SW480 (cell line): ENCODE data around the gene ZNF232.
"Not testable (repeated sequence)": the region's sequence is repeated elsewhere in the genome, so short reads cannot be mapped to it uniquely, and the experiment has no call there.

Experiments used
- DNase-seq: peaks from one replicate; pipeline ENCODE4 v3.0.0-alpha.2; 2016; ENCODE audit warnings: low spot score

ZNF232 gene

GRCh38 chr17:5129770-5130169, 18.1 kb upstream of the ZNF232 start:
- DNase-seq, result not testable (repeated sequence)

GRCh38 chr17:5128905-5129535, 17.3 kb upstream of the ZNF232 start:
- DNase-seq, result no peak

- not testable (repeated sequence) for DNase-seq
These were observed 16.7 kb upstream of the ZNF232 start for GRCh38 chr17:5128387-5128786.

GRCh38 chr17:5127910-5128309, 16.2 kb upstream of the ZNF232 start:
- no peak for DNase-seq

- no peak for DNase-seq
These were observed 15.2 kb upstream of the ZNF232 start for GRCh38 chr17:5126719-5127488.

GRCh38 chr17:5124896-5125295, 13.2 kb upstream of the ZNF232 start:
- not testable (repeated sequence) for DNase-seq

GRCh38 chr17:5124125-5124760, 12.6 kb upstream of the ZNF232 start:
- not testable (repeated sequence) for DNase-seq

GRCh38 chr17:5123343-5124124, 11.9 kb upstream of the ZNF232 start:
- DNase-seq, result no peak

GRCh38 chr17:5122586-5123342, 11.1 kb upstream of the ZNF232 start:
- no peak for DNase-seq

- DNase-seq, result not testable (repeated sequence)
These were observed 10.4 kb upstream of the ZNF232 start for GRCh38 chr17:5122056-5122455.

- DNase-seq, result no peak
These were observed 9.6 kb upstream of the ZNF232 start for GRCh38 chr17:5121186-5121841.

GRCh38 chr17:5120436-5121185, 8.9 kb upstream of the ZNF232 start:
- DNase-seq, result not testable (repeated sequence)

- DNase-seq, result no peak
These were observed 8.4 kb upstream of the ZNF232 start for GRCh38 chr17:5120036-5120435.

- DNase-seq, result no peak
These were observed 6.5 kb upstream of the ZNF232 start for GRCh38 chr17:5118219-5118618.

GRCh38 chr17:5115673-5116651, 4.3 kb upstream of the ZNF232 start, which contains the start of gene USP6:
Gene USP6 (plus strand): TSS chr17:5116032. CDS start chr17:5130368, 14,336 bp downstream.
- no peak for DNase-seq

- no peak for DNase-seq
These were observed 862 bp downstream of the ZNF232 start for GRCh38 chr17:5110816-5111215.

- DNase-seq, result no peak
These were observed 10.8 kb downstream of the ZNF232 start for GRCh38 chr17:5100832-5101231.

- DNase-seq, result no peak
These were observed 12.4 kb downstream of the ZNF232 start for GRCh38 chr17:5099271-5099670.
